OCI-LY7 (cell line): ENCODE results near the gene LRRC59. TPM values are rescaled to one million over a fixed set of nuclear protein-coding genes. Genes with fewer than 3 reads are reported as not detected.

Source experiments
- BruUV-seq: library from RNA; stranded (reverse); fragments of 400-500 nt; replicated peaks from 2 replicates; lab custom pipeline; 2021; lab: Mats Ljungman, UMichigan
- CTCF ChIA-PET: fragments of 300-600 bp; sonication (Branson Sonifier 250); formaldehyde crosslinking; loops from one replicate; lab custom pipeline; 2022; ENCODE audit warnings: antibody characterized with exemption; ENCODE audit not compliant: unreplicated experiment; lab: Charles Lee
- POLR2A ChIA-PET: fragments of 300-600 bp; sonication (Branson Sonifier 250); formaldehyde crosslinking; loops from one replicate; lab custom pipeline; 2022; ENCODE audit warnings: antibody characterized with exemption; lab: Charles Lee
- DNase-seq: peaks from one replicate; pipeline ENCODE4 v3.0.0-alpha.2; 2015; ENCODE audit warnings: low spot score
- H2AFZ ChIP-seq: fragments of 200-600 bp; sonication (generic), shearing (Covaris generic); 2 replicates; pipeline ENCODE4 v1.6.1; 2014; ENCODE audit warnings: mild to moderate bottlenecking, antibody characterized with exemption, low read length, moderate library complexity
- H3K27ac ChIP-seq: fragments of 200-600 bp; sonication (generic); 2 replicates; pipeline ENCODE4 v1.5.1; 2014; ENCODE audit warnings: mixed run types, low read depth, mild to moderate bottlenecking, moderate library complexity, low read length, inconsistent platforms; ENCODE audit not compliant: poor library complexity, severe bottlenecking
- H3K36me3 ChIP-seq: fragments of 200-600 bp; sonication (generic); 2 replicates; pipeline ENCODE4 v1.6.1; 2014; ENCODE audit warnings: mild to moderate bottlenecking, antibody characterized with exemption, low read length, moderate library complexity, mixed read lengths; ENCODE audit not compliant: insufficient read depth
- H3K4me1 ChIP-seq: fragments of 200-600 bp; sonication (generic); 2 replicates; pipeline ENCODE4 v1.5.1; 2014; ENCODE audit warnings: mild to moderate bottlenecking, low read length; ENCODE audit not compliant: insufficient read depth, poor library complexity, severe bottlenecking
- H3K4me2 ChIP-seq: fragments of 200-600 bp; sonication (generic); 2 replicates; pipeline ENCODE4 v1.6.1; 2014; ENCODE audit warnings: mild to moderate bottlenecking, low read length
- H3K4me3 ChIP-seq: fragments of 200-600 bp; sonication (generic); 2 replicates; pipeline ENCODE4 v1.5.1; 2014; ENCODE audit warnings: mild to moderate bottlenecking, low read depth, low read length; ENCODE audit not compliant: poor library complexity, severe bottlenecking
- H3K79me2 ChIP-seq: fragments of 200-600 bp; sonication (generic); 2 replicates; pipeline ENCODE4 v1.6.1; 2016; ENCODE audit warnings: low read depth, mild to moderate bottlenecking, low read length, moderate library complexity, mixed read lengths; ENCODE audit not compliant: insufficient read depth
- H3K9me2 ChIP-seq: fragments of 200-600 bp; sonication (generic); 2 replicates; pipeline ENCODE4 v1.6.1; 2016; ENCODE audit warnings: mild to moderate bottlenecking, low read length, mixed read lengths; ENCODE audit not compliant: insufficient read depth
- H3K9me3 ChIP-seq: fragments of 200-600 bp; sonication (generic); 2 replicates; pipeline ENCODE4 v1.6.1; 2014; ENCODE audit warnings: mild to moderate bottlenecking, mixed run types, low read length, mixed read lengths
- H4K20me1 ChIP-seq: fragments of 200-600 bp; sonication (generic); 2 replicates; pipeline ENCODE4 v1.6.1; 2014; ENCODE audit warnings: mild to moderate bottlenecking, antibody characterized with exemption, low read length, moderate library complexity, mixed read lengths; ENCODE audit not compliant: insufficient read depth
- CTCF ChIP-seq: fragments of 200-600 bp; sonication (generic); conservative IDR thresholded peaks from 2 replicates; pipeline ENCODE4 v1.5.1; 2014; ENCODE audit warnings: mild to moderate bottlenecking, antibody characterized with exemption, low read length, moderate library complexity, mixed read lengths
- EZH2phosphoT487 ChIP-seq: fragments of 200-600 bp; sonication (generic); IDR thresholded peaks from 2 replicates; pipeline ENCODE4 v1.6.1; 2018; ENCODE audit warnings: low read depth, borderline replicate concordance, mild to moderate bottlenecking, mixed run types, antibody characterized with exemption, low read length, moderate library complexity, mixed read lengths
- intact Hi-C: fragments of 100-400 bp; cut with micrococcal nuclease; formaldehyde crosslinking; loops from one replicate; pipeline ENCODE4 v1.10.0; 2022; ENCODE audit not compliant: unreplicated experiment
- total RNA-seq, 2 experiments: library from RNA; depleted of rRNA in 1 of 2; stranded (reverse); fragments of >200 nt in 1 of 2; shearing (Covaris generic) in 1 of 2; gene quantifications; 2 replicates each; pipeline ENCODE4 v1.2.3, GENCODE V29; 2014 to 2022

Gene LRRC59
- total RNA-seq, 2 experiments from 2014 or later = 87.4 to 125 TPM

- no peak for TF ChIP-seq CTCF
- TF ChIP-seq EZH2phosphoT487 = no peak
- ChIA-PET CTCF (no interaction called here), POLR2A (no interaction called here)
- no peaks in the 10 kb centered on the region for H3K9me3 ChIP-seq
- H3K36me3 ChIP-seq = peaks cover 99% of the 10 kb centered on the region
- no peak overlapping the region for H3K27ac ChIP-seq
- no peak for DNase-seq
- BruUV-seq = no TSS peak
- intact Hi-C loops = no loop called here
- no peaks in the 10 kb centered on the region for H3K9me2 ChIP-seq
- H3K4me1 ChIP-seq = no peaks in the 10 kb centered on the region
- no peaks in the 10 kb centered on the region for H3K79me2 ChIP-seq
- H2AFZ ChIP-seq = no peak overlapping the region
- H3K4me2 ChIP-seq = no peak overlapping the region
- no peak overlapping the region for H3K4me3 ChIP-seq
- no peaks in the 10 kb centered on the region for H4K20me1 ChIP-seq
Observed at GRCh38 chr17:50382931-50383330, 14.4 kb downstream of the LRRC59 start.

- Histone ChIP-seq H2AFZ (no peak overlapping the region), H3K4me1 (no peaks in the 10 kb centered on the region), H4K20me1 (no peaks in the 10 kb centered on the region), H3K4me2 (no peak overlapping the region), H3K4me3 (no peak overlapping the region), H3K27ac (no peak overlapping the region), H3K36me3 (peaks cover 96% of the 10 kb centered on the region), H3K9me3 (no peaks in the 10 kb centered on the region), H3K9me2 (no peaks in the 10 kb centered on the region), H3K79me2 (no peaks in the 10 kb centered on the region)
- CTCF ChIA-PET = no interaction called here
- BruUV-seq = no TSS peak
- no peak for DNase-seq
- TF ChIP-seq CTCF (no peak), EZH2phosphoT487 (no peak)
- POLR2A ChIA-PET = interaction anchor here (0.9 to 1.2 kb wide), 2 partner anchors 9 to 10 kb away, joined by 3 to 4 read pairs; no protein-coding TSS in a partner anchor
- intact Hi-C loops = no loop called here
Observed at GRCh38 chr17:50381920-50382319, 15.4 kb downstream of the LRRC59 start.

GRCh38 chr17:50381260-50381815 is 16.0 kb downstream of the LRRC59 start:
- no peaks in the 10 kb centered on the region for H3K9me3 ChIP-seq
- BruUV-seq = TSS peak; percentile 72
- no peak for TF ChIP-seq EZH2phosphoT487
- 0 out of 2 replicates have a peak, but pooled peaks have one; percentile 10 for TF ChIP-seq CTCF
- ChIA-PET POLR2A (interaction anchor here (0.9 to 1.2 kb wide), 2 partner anchors 10 kb away, joined by 3 to 4 read pairs; no protein-coding TSS in a partner anchor), CTCF (interaction anchor here (0.6 kb wide), 1 partner anchor 335 kb away, joined by 3 read pairs; no protein-coding TSS in a partner anchor)
- no peak overlapping the region for H3K4me3 ChIP-seq
- peaks cover 96% of the 10 kb centered on the region for H3K36me3 ChIP-seq
- no peaks in the 10 kb centered on the region for H4K20me1 ChIP-seq
- no peak overlapping the region for H3K4me2 ChIP-seq
- no peak overlapping the region for H2AFZ ChIP-seq
- no peaks in the 10 kb centered on the region for H3K79me2 ChIP-seq
- no peak for DNase-seq
- intact Hi-C loops = no loop called here
- H3K4me1 ChIP-seq = no peaks in the 10 kb centered on the region
- H3K27ac ChIP-seq = no peak overlapping the region
- no peaks in the 10 kb centered on the region for H3K9me2 ChIP-seq
